HAP-1 (cell line): ENCODE results near the gene PPP1R7.

Experiments
- DNase-seq, 2 experiments: peaks; one replicate each; pipeline ENCODE4 v3.0.0-alpha.2; 2016 to 2020; ENCODE audit warnings: low spot score in 2 of 2
- H3K27me3 ChIP-seq: fragments of 250-450 bp; sonication (Bioruptor Pico); 2 replicates; pipeline ENCODE4 v1.5.1; 2020; ENCODE audit warnings: low read depth, mild to moderate bottlenecking, moderate library complexity
- H3K36me3 ChIP-seq: fragments of 250-450 bp; sonication (Bioruptor Pico); replicated peaks from 2 replicates; pipeline ENCODE4 v1.5.1; 2020; ENCODE audit warnings: mild to moderate bottlenecking
- H3K4me1 ChIP-seq: fragments of 250-450 bp; sonication (Bioruptor Pico); 2 replicates; pipeline ENCODE4 v1.5.1; 2020; ENCODE audit warnings: mild to moderate bottlenecking
- H3K4me3 ChIP-seq: fragments of 250-450 bp; sonication (Bioruptor Pico); 2 replicates; pipeline ENCODE4 v1.5.1; 2020; ENCODE audit warnings: mild to moderate bottlenecking, moderate library complexity
- H3K9me3 ChIP-seq: fragments of 250-450 bp; sonication (Bioruptor Pico); 2 replicates; pipeline ENCODE4 v1.5.1; 2020; ENCODE audit warnings: mild to moderate bottlenecking, moderate library complexity
- in situ Hi-C: fragments of 300-500 bp; cut with MboI; formaldehyde crosslinking; loops from 3 replicates; pipeline ENCODE4 v1.14.3; 2020; ENCODE audit warnings: low sequenced_read_pairs, inconsistent platforms, mixed read lengths

Gene PPP1R7

DNA sequence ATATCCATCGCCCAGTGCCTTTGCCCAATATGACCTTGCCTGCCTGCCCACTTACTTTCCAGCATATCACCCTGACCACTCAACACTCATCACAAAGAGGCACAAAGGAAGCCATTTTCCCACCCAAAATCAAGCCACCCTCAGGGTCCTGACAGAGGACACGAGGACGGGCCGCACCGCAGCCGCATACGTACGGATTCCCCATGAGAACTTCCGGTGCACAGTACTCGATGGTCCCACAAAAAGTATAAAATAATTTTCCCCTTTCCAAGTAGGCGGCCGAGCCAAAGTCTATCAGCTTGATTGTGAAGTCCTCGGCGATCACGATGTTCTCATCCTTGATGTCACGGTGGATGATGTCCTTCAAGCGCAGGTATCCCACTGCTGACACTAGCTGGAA, 38.2 kb upstream of the PPP1R7 start:
- Histone ChIP-seq H3K36me3 (peaks cover 34% of the 10 kb centered on the region), H3K4me1 (no peaks in the 10 kb centered on the region)
- in situ Hi-C loops, result no loop called here

DNA sequence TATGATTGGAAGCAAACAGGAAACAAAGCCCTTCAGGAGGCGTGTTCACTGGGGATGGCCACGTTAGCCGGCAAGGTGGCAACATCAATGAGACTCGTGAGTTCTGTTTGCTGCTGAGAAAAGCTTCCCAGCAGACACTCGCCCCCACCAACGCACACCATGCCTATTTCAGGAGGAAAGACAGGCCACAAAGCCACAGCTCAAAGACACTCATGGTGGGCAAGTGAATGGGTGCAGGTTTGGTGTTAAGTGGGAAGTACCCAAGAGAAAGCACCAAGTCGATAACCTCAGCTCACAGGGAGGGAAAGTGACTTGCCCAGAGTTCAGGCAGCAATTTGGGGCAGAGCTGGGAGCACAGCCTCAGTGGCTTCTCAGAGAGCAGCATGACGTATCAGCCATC, 37.7 kb upstream of the PPP1R7 start:
- H3K27me3 ChIP-seq, result no peaks in the 10 kb centered on the region
- in situ Hi-C loops, result no loop called here
- no peaks in the 10 kb centered on the region for H3K9me3 ChIP-seq
- peaks cover 31% of the 10 kb centered on the region for H3K36me3 ChIP-seq
- no peak overlapping the region for H3K4me3 ChIP-seq
- DNase-seq, result no peak
- H3K4me1 ChIP-seq, result no peaks in the 10 kb centered on the region

More for the DNA sequence above, 38.2 kb upstream of the PPP1R7 start:
- no peaks in the 10 kb centered on the region for H3K9me3 ChIP-seq
- no peaks in the 10 kb centered on the region for H3K27me3 ChIP-seq
- no peak for DNase-seq
- H3K4me3 ChIP-seq, result no peak overlapping the region

DNA sequence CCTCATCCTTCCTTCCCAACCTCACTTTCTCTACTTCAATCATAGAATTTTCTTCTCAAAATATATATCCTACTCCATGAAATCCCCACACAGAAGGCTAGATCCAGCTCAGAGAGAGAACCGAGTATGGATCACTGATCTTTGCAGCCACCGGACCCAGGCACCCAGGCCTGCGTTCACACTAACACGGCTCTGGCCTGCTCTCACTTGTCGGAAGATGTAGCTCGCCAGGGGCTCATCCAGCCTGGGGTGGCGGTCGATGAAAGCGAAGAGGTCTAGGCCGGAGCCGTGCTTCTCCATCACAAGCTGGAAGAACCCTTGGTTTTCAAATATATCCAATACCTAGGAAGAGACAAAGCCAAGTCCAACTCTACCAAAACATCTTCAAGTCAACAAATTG, 35.4 kb upstream of the PPP1R7 start:
- peaks cover 31% of the 10 kb centered on the region for H3K36me3 ChIP-seq
- no peak overlapping the region for H3K4me3 ChIP-seq
- no peak for DNase-seq
- no peaks in the 10 kb centered on the region for H3K27me3 ChIP-seq
- in situ Hi-C loops, result no loop called here
- no peaks in the 10 kb centered on the region for H3K9me3 ChIP-seq
- H3K4me1 ChIP-seq, result no peaks in the 10 kb centered on the region

DNA sequence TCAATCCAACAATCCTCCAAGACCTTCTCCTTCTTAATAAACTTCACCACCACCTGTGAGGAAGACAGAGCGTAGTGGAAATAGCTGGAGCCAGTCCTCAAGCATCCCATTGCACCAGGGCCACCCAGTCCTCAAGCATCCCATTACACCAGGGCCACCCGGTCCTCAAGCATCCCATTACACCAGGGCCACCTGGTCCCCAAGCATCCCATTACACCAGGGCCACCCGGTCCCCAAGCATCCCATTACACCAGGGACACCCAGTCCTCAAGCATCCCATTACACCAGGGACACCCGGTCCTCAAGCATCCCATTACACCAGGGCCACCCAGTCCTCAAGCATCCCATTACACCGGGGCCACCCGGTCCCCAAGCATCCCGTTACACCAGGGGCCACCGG, 34.9 kb upstream of the PPP1R7 start:
- Histone ChIP-seq H3K27me3 (no peaks in the 10 kb centered on the region), H3K36me3 (peaks cover 31% of the 10 kb centered on the region), H3K4me3 (no peak overlapping the region), H3K9me3 (no peaks in the 10 kb centered on the region), H3K4me1 (no peaks in the 10 kb centered on the region)
- no peak for DNase-seq
- in situ Hi-C loops, result no loop called here

DNA sequence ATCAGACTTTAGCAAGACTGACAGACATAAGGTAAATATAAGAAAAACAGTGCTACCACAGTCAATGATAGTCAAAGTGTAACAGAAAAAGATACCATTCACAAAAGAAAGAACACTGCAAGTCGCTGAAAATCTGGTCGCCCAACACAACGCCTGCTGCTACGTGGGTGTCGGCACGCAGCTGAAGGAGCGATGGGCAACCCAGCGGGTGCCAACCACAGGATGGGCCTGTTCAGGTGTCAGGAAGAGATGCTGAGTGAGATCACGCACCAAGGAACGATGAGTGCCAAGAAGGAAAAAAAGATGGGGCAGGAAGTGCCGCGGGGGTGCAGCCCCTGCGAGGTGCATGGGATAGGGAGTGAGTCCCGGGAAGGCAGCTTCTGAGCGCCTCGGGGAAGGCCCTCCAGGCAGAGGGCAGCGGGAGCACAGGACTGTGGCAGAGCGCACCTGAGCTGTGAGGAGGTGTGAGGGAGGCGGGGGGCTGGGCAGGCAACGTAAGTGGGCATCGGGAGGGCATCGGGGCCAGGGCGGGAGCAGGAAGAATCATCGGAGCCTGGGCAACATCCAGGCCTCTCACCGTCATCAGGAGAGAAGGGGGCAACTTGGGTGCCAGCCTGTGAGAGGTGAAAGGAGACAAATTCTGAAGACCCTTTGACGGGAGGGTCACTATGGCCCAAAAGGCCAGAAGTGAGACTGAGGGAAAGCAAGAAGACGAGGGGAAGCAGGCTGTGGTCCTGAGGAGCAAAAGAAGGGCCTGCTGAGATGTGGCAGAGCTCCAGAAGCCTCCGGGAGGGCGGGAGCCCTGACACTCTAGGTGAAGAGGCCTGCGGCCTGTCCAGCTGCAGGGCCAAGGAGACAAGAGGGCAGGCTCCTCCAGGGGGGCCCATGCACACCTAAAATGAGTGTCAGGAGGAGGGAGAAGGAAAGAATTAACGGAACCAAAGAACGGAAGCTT, 33.4 kb upstream of the PPP1R7 start:
- H3K4me1 ChIP-seq, result no peaks in the 10 kb centered on the region
- in situ Hi-C loops, result no loop called here

DNA sequence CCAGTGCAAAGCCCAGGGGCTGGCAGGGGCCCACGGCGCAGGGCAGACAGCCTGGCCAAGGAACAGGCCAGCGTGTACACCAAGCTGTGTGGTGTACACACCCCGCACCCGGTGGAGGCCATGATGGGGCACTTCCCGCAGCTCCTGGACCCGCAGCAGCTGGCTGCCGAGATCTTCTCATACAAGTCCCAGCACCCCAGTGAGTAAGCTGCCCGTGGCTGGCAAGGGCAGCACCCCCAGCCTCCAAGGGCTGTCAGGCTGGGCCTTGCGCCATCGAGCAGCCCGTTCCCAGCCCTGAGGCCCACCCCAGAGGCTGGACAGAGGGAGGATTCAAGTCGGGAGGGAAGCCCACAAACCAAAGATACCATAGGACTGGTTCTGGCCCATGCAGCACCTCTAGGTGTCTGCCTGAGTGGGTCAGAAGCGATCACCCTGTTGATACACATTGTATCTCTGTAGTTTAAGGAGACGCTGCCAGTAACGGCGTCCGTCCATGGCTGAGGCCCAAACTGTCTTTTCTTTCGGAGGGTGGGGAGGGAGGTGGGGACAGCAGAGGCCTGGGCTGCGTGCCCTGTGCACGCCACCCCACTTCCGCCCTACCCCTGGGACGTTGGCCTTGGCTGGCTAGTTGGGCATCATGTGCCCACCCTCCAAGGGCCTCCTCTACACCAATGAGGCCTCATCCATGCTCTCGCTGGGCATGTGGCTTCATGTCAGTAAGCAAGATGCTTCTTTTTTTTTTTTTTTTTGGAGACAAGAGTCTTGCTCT, 31.3 kb upstream of the PPP1R7 start:
- DNase-seq, result no peak
- Histone ChIP-seq H3K4me3 (no peak overlapping the region), H3K9me3 (no peaks in the 10 kb centered on the region), H3K4me1 (no peaks in the 10 kb centered on the region), H3K27me3 (no peaks in the 10 kb centered on the region), H3K36me3 (peaks cover 32% of the 10 kb centered on the region)
- in situ Hi-C loops, result no loop called here

More for the DNA sequence above, 33.4 kb upstream of the PPP1R7 start:
- Histone ChIP-seq H3K4me3 (no peak overlapping the region), H3K9me3 (no peaks in the 10 kb centered on the region), H3K36me3 (peaks cover 37% of the 10 kb centered on the region), H3K27me3 (no peaks in the 10 kb centered on the region)
- DNase-seq, result no peak

DNA sequence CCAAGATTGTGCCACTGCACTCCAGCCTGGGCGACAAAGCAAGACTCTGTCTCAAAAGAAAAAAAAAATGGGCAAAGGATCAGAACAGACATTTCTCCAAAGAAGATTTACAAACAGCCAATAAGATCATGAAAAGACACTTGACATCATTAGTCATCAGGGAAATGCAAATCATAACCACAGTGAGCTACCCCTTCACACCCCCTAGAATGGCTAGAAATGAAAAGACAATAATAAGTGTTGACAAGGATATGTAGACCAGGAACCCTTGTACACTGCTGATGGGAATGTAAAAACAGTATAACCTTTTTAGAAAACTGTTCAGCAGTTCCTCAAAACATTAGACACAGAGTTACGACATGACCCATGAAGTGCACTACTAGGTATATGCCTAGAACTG, 29.8 kb upstream of the PPP1R7 start:
- in situ Hi-C loops, result no loop called here

DNA sequence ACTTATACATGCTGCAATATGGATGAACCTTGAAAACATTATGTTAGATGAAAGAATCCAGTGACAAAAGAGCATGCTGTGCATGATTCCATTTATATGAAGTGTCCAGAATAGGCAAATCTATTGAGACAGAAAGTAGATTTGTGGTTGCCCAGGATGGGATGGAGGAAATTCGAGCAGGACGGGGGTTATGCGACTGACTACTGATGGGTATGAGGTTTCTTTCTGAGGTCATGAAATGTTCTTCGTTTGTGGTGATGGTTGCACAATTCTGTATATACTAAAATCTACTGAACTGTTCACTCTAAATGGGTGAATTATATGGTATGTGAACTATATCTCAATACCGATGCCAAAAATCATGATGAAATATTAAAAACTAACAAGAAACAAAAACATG, 29.3 kb upstream of the PPP1R7 start:
- DNase-seq, result no peak
- in situ Hi-C loops, result no loop called here
- H3K4me3 ChIP-seq, result no peak overlapping the region
- no peaks in the 10 kb centered on the region for H3K27me3 ChIP-seq
- no peaks in the 10 kb centered on the region for H3K4me1 ChIP-seq
- H3K9me3 ChIP-seq, result no peaks in the 10 kb centered on the region
- peaks cover 34% of the 10 kb centered on the region for H3K36me3 ChIP-seq

More for the DNA sequence above, 29.8 kb upstream of the PPP1R7 start:
- peaks cover 30% of the 10 kb centered on the region for H3K36me3 ChIP-seq
- no peaks in the 10 kb centered on the region for H3K27me3 ChIP-seq
- no peak for DNase-seq
- no peaks in the 10 kb centered on the region for H3K4me1 ChIP-seq
- no peak overlapping the region for H3K4me3 ChIP-seq
- no peaks in the 10 kb centered on the region for H3K9me3 ChIP-seq

DNA sequence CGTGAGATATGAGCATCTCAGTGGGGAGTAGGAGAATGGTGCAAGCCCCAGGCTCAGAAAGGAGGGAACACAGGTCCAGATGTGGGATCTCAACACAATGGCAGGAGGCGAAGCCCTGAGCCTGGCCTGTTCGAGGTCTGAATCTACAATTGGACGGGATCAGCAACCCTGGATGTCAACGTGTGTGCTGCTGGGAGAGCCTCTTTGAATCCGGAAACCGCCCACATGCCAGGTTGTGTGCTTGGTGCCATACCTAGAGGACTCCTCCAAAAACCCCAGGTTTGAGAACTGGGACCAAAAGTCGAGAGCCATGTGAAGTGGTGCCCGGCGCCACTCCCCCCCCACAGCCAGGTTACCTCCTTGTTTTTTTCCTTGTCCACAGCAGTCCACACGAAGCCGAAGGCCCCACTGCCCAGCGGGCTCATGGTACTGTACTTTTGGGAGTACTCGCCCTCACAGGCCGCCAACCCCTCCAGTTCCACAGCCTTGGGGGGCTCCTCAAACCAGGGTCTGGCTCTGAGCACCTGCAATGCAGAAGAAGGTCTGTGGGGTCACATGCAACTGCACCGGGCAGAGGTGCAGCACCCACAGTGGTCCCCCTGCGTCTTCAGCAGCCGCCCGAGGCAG, 27.8 kb upstream of the PPP1R7 start:
- DNase-seq, result no peak
- Histone ChIP-seq H3K36me3 (peaks cover 34% of the 10 kb centered on the region), H3K9me3 (no peaks in the 10 kb centered on the region), H3K27me3 (no peaks in the 10 kb centered on the region), H3K4me3 (no peak overlapping the region), H3K4me1 (no peaks in the 10 kb centered on the region)
- in situ Hi-C loops, result no loop called here

DNA sequence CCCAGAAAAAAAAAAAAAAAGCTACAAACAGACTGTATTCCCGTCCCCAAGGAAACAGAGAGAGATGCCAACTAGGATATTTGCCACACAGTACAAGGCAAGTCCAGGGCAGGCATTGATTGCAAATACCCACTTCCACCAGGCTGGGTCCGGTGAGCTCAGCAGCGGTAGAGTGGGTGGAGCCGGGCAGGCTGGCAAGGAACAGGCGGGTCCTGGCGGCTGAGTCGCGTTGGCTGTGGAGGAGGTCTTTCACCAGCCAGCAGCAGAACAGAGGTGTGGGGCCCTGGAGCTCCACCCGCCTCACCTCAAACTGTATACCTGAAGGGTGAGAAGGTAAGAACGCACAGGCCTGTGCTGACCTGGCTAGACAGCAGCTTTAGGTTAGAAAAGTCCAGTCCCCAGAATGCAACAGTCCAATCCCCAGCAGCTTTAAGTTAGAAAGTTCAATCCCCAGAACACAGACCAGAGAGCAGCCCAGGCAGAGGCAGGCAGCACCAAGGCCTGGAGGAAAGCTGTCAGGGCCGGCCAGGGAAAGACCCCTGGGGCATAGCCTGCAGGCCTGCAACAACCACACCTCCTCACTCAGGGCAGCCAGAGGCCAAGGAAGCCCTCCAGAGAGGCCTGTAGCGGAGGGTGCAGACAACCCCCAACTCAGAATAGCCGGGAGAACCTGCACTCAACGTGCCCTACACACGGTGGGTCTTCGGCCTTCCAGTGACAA, 26.3 kb upstream of the PPP1R7 start:
- Histone ChIP-seq H3K9me3 (no peaks in the 10 kb centered on the region), H3K36me3 (peaks cover 34% of the 10 kb centered on the region), H3K4me1 (no peaks in the 10 kb centered on the region), H3K4me3 (no peak overlapping the region), H3K27me3 (no peaks in the 10 kb centered on the region)
- no peak for DNase-seq
- in situ Hi-C loops, result no loop called here

DNA sequence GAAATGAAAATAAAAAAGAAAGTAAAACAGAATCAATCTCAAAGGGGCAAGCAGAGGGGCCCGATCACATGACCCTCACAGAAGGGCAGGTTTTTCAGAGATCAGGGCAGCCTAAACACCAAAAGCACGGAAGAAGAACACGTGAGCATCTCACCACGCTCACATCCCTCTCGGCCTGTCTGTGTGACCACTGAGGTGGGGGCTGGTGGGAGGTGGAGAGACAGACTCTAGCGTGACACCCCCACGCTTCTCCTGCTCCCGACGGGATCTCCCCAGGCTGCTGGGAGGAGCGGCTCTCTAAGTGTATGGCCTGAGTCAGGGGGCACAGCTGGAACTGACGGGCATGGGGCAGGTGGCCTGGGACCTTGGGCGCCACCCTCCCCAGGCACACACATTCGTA, 24.6 kb upstream of the PPP1R7 start:
- DNase-seq, result no peak
- H3K36me3 ChIP-seq, result peaks cover 35% of the 10 kb centered on the region
- H3K4me1 ChIP-seq, result no peaks in the 10 kb centered on the region
- no peaks in the 10 kb centered on the region for H3K27me3 ChIP-seq
- in situ Hi-C loops, result no loop called here
- H3K4me3 ChIP-seq, result no peak overlapping the region
- H3K9me3 ChIP-seq, result no peaks in the 10 kb centered on the region

DNA sequence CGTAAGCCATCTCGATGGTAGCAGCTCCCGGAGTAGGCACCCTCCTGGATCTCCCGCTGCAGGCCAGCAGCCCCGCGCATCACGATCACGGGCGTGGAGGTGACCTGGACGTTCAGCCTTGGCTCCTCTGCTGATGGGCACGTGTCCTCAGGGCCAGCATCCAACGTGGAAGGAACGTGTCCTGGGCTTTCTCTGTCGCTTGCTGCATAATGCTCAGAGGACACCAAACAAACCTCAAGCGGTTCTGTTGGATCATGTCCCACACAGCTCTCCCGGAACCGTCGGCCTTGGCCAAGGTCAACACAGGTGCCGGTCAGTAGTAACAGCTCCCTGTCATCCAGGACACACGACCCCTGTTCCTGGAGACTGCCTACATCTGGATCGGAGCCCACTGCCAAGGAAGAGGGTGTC, 24.1 kb upstream of the PPP1R7 start:
- H3K4me3 ChIP-seq, result no peak overlapping the region
- H3K27me3 ChIP-seq, result no peaks in the 10 kb centered on the region
- H3K9me3 ChIP-seq, result no peaks in the 10 kb centered on the region
- DNase-seq, result no peak
- H3K4me1 ChIP-seq, result no peaks in the 10 kb centered on the region
- H3K36me3 ChIP-seq, result peaks cover 32% of the 10 kb centered on the region
- in situ Hi-C loops, result no loop called here

DNA sequence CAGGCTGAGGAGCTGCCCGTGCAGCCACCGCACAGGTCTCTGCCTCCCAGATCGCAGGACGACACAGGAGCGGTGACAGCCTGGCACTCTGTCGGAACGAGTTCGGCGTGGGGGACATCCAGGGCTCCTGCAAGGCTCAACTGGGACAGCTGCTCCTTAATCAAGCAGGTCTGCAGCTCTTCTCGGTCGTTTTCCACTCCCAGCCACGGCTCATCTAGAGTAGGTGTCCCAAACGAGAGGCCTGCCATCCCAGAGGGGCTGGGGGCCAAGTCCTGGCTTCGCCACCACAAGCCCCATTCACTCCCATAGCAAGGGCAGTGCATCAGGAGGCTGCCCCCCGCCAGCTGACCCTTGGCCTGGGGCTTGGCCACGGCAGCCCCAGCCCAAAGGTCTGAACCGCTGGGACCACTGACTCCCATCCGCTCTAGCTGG, 23.5 kb upstream of the PPP1R7 start:
- H3K27me3 ChIP-seq, result no peaks in the 10 kb centered on the region
- no peak overlapping the region for H3K4me3 ChIP-seq
- in situ Hi-C loops, result no loop called here
- peaks cover 32% of the 10 kb centered on the region for H3K36me3 ChIP-seq
- no peak for DNase-seq
- no peaks in the 10 kb centered on the region for H3K9me3 ChIP-seq
- no peaks in the 10 kb centered on the region for H3K4me1 ChIP-seq
